Middle frontal gyrus (tissue), 1 donor: ENCODE data around the gene AKR7A2.
"Not testable (repeated sequence)": the region's sequence is repeated elsewhere in the genome, so short reads cannot be mapped to it uniquely, and the experiment has no call there.

Experiments
- DNase-seq: peaks from one replicate; pipeline ENCODE4 v3.0.0-alpha.2; 2015; ENCODE audit warnings: low spot score; ENCODE audit errors: extremely low spot score

Gene AKR7A2

DNA sequence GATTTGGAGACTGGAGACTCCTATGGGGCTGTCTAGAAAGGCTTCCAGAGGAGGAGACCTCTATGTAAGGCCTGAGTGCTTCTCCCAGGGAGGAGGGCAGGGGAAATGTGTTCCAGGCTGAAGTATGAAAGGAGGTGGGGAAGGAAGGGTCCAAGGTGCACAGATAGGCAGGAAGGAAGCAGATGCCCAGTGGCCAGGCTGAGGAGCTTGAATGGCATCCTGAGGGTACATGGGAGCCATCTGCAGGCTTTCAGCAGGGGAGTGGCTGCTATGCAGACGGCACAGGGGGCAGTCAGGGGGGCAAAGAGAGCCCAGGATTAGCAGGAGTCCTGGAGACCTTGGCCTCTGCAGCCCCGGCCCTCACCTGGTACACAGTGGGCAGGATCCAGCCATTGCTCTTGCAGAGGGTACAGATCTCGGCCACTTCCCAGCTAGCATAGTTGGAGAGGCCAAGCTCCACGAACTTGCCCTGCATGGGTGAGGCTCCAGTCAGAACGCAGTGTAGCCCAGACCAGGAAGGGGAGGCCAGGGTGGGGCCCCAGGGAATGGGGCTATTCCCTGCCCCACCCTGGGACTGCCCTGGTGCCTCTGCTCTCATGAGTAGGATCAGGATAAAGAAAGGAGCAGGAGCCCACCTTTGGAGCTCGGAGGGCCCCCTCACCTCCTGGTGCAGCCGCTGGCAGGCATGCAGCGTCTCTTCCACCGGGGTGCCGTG is 4.0 kb downstream of the AKR7A2 start:
- no peak for DNase-seq

DNA sequence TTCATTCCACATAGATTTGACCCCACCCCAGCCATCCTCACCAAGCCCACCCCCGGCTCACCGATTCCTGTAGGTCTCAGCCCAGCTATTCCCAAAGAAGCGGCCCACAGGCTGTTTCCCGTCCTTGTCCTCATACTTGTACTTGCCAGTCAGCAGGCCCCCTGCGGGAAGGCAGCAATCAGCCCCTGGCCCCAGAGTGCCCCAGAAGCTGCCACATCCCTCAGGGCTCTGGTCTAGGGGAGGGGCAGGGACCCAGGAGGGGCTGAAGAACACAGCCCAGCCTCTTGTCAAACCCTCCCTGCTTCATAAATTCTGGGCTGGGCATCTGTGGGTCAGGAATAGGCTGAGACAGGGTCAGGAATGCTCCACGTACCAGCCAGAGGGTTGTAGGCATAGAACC is 5.0 kb downstream of the AKR7A2 start:
- no peak for DNase-seq

DNA sequence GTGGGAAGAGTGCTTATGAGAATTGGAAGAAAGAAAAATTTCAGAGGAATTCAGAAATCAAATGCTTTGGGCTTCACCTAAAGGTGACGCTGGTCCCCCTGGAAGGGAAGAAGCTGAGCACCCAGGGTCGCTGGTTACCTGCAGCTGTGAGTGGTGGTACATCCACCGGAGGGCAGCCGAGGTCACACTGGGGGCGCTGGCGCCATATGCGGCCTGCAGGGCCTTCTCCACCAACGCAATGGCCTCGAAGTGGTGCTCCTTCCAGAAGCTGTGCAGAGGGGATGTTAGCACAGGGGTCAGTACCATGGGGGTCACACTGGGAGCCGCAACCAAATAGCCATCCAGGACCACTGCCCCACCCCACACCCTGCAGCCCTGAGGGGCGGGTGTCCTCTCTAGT is 6.1 kb downstream of the AKR7A2 start:
- no peak for DNase-seq

DNA sequence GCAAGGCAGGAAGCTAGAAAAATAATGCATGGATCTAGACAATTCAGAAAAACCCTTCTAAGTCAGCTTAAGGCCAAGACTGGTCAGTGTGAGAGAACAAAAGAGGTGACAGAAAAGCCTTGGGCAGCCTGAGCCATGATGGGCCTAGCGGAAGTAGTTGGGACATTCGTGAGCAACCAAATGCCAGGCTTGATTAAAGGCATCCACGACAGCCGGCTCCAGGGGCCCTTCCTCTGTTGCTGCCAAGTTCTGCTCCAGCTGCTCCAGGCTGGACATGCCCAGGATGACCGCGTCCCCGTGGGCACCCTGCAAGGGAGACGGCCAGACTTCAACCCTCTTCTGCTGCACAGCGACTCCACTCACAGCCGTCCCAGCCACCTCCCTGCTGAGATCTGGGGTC is 7.9 kb downstream of the AKR7A2 start:
- not testable (repeated sequence) for DNase-seq

DNA sequence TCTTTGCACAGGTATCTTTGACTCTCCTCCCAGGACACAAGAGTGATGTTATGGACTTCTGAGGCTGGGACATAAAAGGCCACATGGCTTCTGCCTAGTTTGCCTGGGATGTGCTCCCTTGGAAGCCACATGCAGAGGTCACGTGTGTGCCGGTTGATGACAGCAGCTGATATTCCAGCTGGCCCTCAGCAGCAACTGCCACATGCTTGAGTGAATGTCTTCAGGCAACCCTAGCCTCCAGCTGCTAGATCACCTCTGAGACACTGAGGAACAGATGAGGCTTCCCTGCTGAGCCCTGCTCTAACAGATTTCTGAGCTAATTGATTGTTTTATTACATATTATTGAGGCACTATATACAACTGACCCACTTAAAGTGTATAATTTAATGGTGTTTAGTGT is 11.7 kb downstream of the AKR7A2 start:
- no peak for DNase-seq

DNA sequence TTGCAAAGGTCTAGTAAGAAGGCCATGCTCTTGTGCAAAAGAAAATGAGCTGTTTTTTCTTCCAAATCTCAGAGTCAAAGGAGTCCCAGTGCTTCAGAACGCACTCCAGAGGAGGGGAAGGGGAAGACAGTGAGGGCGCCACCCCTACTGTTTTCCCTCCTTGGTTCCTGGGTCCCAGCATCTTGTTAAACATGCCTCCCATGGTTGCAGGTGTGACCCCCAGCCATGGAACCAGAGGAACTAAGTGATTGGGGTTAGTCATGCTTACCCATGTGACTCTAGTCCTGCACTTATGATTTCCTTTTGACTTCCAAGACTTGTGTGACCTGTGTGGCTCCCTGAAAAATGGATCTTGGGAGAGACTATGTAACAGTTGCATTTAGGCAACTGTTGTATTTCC is 17.3 kb downstream of the AKR7A2 start:
- DNase-seq = no peak

DNA sequence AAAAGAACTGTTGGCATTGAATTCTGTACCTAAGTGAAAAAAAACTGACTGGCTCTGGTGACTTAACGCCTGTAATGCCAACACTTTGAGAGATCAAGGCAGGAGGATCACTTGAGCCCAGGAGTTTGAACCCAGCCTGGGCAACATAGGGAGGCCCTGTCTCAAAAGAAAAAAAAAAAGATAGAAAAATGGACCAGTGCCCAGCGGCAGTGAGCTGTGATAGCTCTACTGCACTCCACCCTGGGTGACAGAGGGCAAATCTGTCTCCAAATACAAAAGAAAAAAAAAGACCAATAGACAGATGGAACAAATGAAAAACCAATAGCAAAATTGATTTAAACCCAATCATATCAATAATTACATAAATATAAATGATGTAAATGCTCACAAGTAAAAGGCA is 22.7 kb downstream of the AKR7A2 start:
- no peak for DNase-seq

DNA sequence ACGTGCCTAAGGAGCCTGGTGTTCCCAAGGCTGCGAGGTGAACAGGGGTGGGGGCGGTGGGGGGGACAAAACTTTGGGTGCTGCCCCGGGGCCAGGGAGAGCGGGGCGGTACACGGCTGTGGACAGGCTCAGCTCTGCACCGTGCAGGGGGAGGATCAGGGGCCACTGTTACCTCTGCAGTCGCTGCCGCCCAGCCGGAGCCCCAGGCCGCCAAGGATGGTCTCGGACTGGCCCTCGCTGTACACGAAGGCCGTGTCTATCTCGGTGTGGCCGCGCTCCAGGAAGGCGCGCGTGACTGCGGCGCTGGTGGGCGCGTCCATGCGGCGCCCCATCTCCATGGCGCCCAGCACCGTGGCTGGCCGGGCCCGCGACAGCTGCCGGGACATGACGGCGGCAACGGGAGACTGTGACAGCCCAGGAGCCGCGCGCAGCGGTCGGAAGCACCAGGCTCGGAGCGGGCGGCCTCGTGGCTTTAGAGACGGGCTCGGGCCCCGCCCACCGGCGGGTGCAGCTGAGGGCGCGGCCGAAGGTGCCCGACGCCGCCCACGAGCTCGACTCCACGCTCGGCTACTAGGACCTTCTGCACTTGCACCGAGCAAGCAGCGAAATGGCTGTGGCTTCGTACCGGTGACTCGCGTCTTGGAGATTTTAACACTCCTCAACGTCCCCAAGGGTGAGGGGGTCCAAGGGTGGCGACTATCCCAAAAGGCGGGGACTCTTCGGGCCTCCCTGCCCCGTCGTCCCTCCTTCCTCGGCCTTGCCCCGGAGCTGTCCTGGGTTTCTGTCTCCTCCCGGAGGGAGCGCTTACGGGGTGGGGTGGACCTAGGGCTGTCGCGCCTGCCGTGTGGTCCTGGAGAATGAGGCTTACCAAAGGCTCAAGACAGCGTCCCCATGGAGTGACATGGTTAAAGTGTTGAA is 23.4 kb downstream of the AKR7A2 start, which contains the start of gene AKR7A3:
AKR7A3 (minus strand) TSS at position 447 of the 918 bp plus-strand sequence; CDS start at position 386, 61 bp downstream.
- not testable (repeated sequence) for DNase-seq

DNA sequence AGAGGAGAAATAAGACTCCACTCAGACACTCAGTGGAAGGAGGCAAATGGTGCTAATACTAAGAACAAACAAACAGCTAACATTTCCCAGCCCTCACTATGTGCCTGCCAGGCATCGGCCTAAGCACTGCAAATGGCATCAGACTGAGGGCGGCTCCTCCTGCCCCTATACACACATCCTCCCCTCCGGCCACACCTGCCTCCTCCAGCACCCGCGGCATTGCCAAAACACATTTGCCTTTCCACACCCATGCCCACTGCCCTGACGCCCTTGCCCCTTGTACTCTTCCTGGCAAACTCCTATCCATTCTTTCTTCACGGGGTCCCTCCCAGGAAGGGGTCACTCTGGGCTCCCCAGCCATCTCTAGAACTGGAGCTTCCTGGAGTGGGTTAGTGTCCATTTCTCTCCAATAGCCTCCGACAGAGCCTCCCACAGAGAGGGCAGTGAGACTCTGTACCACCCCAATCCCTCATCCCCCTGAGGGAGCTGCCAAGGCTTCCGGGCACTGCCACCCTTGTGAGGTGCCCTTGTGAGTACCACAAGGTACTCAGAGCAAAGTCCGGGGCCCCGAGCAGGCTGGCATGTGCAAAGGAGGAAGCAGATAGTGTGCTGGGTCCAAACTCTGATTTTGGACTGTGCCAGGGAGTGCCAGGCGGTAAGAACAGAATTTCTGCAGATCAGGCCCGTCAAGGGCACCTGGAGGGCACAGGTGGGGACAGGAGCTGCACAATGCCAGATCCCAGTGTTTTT is 24.3 kb downstream of the AKR7A2 start:
- DNase-seq = no peak

DNA sequence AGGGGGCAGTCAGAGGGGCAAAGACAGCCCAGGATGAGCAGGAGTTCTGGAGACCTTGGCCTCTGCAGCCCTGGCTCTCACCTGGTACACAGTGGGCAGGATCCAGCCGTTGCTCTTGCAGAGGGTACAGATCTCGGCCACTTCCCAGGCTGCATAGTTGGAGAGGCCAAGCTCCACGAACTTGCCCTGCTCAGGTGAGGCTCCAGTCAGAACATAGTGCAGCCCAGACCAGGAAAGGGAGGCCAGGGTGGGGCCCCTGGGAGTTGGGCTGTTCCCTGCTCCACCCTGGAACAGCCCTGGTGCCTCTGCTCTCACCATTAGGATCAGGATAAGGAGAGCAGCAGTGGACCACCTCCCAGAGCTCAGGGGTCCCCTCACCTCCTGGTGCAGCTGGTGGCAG is 26.1 kb downstream of the AKR7A2 start:
- DNase-seq = not testable (repeated sequence)

DNA sequence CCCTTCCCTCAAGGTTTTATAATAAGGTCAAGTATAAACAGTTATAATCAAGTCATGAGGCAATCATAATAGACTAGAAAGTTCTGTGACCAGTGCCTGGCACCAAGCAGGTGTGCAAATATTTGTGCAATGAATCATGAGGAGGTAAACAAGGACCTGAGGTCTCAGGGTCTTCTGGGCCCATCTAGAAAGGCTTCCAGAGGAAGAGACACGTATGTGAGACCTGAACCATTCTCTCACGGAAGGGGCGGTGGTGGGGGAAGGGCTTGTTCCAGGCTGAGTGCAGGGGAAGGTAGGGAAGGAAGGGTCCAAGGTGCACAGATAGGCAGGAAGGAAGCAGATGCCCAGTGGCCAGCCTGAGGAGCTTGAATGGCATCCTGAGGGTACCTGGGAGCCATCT is 26.6 kb downstream of the AKR7A2 start:
- DNase-seq = not testable (repeated sequence)

DNA sequence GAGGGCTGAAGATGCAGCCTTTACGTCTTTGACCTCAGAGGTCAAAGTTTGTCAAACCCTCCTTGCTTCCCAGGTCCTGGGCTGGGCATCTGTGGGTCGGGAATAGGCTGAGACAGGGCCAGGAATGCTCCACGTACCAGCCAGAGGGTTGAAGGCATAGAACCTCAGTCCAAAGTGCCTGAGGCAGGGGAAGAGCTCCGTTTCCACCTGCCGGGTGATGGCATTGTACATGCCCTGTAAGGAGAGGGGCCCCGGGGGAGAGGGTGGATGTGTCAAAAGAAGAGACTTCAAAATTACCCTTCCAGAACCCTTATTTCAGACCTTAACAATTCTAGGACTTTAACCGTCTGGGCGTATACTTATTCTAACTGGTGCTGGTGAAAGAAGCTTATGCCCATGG is 27.1 kb downstream of the AKR7A2 start:
- no peak for DNase-seq

DNA sequence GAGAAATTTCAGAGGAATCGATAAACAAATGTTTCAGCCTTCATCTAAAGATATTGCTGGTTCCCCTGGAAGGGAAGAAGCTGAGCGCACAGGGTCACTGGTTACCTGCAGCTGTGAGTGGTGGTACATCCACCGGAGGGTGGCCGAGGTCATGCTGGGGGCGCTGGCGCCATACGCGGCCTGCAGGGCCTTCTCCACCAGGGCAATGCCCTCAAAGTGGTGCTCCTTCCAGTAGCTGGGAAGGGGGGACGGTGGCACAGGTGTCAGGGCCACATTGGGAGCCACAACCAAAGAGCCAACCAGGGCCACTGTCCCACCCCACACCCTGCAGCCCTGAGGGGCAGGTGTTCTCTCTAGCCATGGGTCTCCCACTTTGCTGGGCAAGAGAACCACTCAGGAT is 28.1 kb downstream of the AKR7A2 start:
- DNase-seq = no peak

DNA sequence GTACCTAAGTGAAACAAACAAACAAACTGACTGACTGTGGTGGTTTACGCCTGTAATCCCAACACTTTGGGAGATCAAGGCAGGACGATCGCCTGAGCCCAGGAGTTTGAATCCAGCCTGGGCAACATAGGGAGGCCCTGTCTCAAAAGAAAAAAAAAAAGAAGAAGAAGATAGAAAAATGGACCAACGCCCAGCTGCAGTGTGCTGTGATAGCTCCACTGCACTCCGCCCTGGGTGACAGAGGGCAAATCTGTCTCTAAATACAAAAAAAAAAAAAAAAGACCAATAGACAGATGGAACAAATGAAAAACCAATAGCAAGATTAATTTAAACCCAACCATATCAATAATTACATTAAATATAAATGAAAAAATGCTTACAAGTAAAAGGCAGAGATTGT is 37.3 kb downstream of the AKR7A2 start:
- DNase-seq = no peak

DNA sequence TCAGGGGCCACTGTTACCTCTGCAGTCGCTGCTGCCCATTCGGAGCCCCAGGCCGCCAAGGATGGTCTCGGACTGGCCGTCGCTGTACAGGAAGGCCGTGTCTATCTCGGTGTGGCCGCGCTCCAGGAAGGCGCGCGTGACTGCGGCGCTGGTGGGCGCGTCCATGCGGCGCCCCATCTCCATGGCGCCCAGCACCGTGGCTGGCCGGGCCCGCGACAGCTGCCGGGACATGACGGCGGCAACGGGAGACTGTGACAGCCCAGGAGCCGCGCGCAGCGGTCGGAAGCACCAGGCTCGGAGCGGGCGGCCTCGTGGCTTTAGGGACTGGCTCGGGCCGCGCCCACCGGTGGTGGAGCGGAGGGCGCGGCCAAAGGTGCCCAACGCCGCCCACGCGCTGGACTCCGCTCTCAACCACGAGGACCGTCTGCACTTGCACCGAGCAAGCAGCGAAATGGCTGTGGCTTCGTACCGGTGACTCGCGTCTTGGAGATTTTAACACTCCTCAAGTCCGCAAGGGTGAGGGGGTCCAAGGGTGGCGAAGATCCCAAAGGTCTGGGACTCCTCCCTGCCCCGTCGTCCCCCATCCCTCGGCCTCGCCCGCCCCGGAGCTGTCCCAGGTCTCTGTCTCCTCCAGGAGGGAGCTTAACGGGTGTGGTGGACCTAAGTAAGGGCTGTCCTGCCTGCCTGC is 38.0 kb downstream of the AKR7A2 start:
- DNase-seq = not testable (repeated sequence)

DNA sequence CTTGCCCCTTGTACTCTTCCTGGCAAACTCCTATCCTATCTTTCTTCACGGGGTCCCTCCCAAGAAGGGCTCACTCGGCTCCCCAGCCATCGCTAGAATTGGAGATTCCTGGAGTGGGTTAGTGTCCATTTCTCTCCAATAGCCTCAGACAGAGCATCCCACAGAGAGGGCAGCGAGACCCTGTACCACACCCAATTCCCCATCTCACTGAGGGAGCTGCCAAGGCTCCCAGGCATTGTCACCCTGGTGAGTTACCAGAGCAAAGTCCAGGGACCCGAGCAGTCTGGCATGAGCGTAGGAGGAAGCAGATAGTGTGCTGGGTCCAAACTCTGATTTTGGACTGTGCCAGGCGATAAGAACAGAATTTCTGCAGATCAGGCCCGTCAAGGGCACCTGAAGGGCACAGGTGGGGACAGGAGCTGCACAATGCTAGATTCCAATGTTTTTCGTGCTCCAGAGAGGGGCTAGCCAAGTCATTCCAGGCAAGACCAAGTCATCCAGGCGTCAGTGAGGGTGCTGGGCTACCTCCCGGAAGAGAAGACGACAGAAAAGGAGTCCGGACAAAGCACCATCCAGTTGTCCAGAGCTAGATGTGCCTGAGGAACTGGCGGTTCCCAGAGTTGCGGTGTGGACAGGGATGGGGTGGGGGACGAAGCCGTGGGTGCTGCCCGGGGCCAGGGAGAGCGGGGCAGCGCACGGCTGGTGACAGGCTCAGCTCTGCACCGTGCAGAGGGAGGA is 38.7 kb downstream of the AKR7A2 start:
- DNase-seq = no peak

DNA sequence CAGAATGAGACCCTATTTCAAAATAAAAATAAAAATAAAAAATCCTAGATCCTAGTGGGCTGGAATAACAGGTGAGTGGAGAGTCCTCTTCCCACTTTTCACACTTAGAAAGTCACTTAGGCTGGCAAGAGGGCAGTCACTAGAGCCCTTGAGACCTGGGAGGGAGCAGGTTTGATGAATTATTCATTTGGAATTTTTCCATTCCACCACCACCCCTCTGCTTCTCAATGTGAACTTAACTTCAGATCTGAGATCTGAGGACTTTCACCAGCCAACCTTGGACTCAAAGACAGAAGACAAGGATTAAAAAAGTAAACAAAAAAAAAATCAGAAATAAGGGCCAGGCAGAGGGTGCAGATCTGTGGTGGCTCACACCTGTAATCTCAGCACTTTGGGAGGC is 39.9 kb downstream of the AKR7A2 start:
- no peak for DNase-seq

DNA sequence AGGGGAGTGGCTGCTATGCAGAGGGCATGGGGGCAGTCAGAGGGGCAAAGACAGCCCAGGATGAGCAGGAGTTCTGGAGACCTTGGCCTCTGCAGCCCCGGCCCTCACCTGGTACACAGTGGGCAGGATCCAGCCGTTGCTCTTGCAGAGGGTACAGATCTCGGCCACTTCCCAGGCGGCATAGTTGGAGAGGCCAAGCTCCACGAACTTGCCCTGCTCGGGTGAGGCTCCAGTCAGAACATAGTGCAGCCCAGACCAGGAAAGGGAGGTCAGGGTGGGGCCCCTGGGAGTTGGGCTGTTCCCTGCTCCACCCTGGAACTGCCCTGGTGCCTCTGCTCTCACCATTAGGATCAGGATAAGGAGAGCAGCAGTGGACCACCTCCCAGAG is 41.6 kb downstream of the AKR7A2 start:
- DNase-seq = not testable (repeated sequence)

DNA sequence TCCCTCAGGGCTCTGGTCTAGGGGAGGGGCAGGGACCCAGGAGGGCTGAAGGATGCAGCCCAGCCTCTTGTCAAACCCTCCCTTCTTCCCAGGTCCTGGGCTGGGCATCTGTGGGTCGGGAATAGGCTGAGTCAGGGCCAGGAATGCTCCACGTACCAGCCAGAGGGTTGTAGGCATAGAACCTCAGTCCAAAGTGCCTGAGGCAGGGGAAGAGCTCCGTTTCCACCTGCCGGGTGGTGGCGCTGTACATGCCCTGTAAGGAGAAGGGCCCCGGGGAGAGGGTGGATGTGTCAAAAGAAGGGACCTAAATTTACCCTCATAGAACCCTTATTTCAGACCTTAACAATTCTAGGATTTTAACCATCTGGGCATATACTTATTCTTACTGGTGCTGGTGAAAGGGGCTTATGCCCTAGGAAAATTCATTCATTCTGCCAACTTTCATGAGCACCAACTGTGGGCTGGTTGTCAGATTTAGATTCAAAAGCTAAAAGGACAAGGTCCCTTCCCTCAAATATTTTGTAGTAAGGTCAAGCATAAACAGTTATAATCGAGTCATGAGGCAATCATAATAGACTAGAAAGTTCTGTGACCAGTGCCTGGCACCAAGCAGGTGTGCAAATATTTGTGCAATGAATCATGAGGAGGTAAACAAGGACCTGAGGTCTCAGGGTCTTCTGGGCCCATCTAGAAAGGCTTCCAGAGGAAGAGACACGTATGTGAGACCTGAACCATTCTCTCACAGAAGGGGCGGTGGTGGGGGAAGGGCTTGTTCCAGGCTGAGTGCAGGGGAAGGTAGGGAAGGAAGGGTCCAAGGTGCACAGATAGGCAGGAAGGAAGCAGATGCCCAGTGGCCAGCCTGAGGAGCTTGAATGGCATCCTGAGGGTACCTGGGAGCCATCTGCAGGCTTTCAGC is 42.3 kb downstream of the AKR7A2 start:
- not testable (repeated sequence) for DNase-seq
